Body of pancreas (tissue), 4 donors: ENCODE results near the gene TTLL11. TPM values are rescaled to one million over a fixed set of nuclear protein-coding genes. Genes with fewer than 3 reads are reported as not detected.

Source experiments
- ATAC-seq: fragments of 150-250 bp; one replicate; pipeline ENCODE4 v1.9.1; 2016
- DNase-seq, 4 donors: peaks; one replicate each; pipeline ENCODE4 v3.0.0-alpha.2; 2019
- H3K27ac ChIP-seq, 4 donors: fragments of 200-600 bp; sonication (generic); 1 replicate in 3 of 4; 2 replicates in 1 of 4; pipeline versions ENCODE4 v1.5.1 to v1.6.1; 2016 to 2019; ENCODE audit warnings: mild to moderate bottlenecking in 1 of 4, mixed read lengths in 1 of 4, moderate library complexity in 1 of 4
- H3K27me3 ChIP-seq, 2 donors: fragments of 200-600 bp; sonication (generic); one replicate each; pipeline ENCODE4 v1.6.0; 2016; ENCODE audit warnings: mild to moderate bottlenecking in 1 of 2
- H3K36me3 ChIP-seq, 2 donors: fragments of 200-600 bp; sonication (generic); replicated peaks in 1 of 2; 2 replicates each; pipeline ENCODE4 v1.5.1; 2016; ENCODE audit warnings: low read depth in 2 of 2; ENCODE audit not compliant: insufficient read depth in 1 of 2
- H3K4me1 ChIP-seq: fragments of 200-600 bp; sonication (generic); one replicate; pipeline ENCODE4 v1.6.0; 2016
- H3K4me3 ChIP-seq, 2 donors: fragments of 200-600 bp; sonication (generic); 1 replicate in 1 of 2; 2 replicates in 1 of 2; pipeline ENCODE4 v1.5.1; 2016 to 2019
- H3K9me3 ChIP-seq, 3 donors: fragments of 200-600 bp; sonication (generic); 1 replicate in 2 of 3; 2 replicates in 1 of 3; pipeline ENCODE4 v1.5.1; 2016
- CTCF ChIP-seq, 7 experiments: fragments of 450-650 bp in 4 of 7; fragments of 200-600 bp in 3 of 7; sonication (generic) in 3 of 7; IDR thresholded peaks; one replicate each; pipeline ENCODE4 v1.5.1; 2016 to 2019; ENCODE audit warnings: antibody characterized with exemption in 7 of 7
- POLR2A ChIP-seq, 3 donors: fragments of 450-650 bp; IDR thresholded peaks; one replicate each; pipeline ENCODE4 v1.6.1; 2016; ENCODE audit warnings: antibody characterized with exemption in 3 of 3, mild to moderate bottlenecking in 2 of 3
- WGBS, 2 donors: methylation state at CpG; one replicate each; pipeline ENCODE4 v1.1.5; 2017; 5-methylcytosine and 5-hydroxymethylcytosine counted together
- intact Hi-C: fragments of 100-400 bp; cut with DNase I; formaldehyde crosslinking; loops from one replicate; pipeline ENCODE4 v1.15.1; 2023
- total RNA-seq, 2 donors: library from RNA; depleted of rRNA; stranded (reverse); fragments of >200 nt; gene quantifications; one replicate each; pipeline ENCODE4 v1.1.0, GENCODE V29; 2016

TTLL11 gene
- total RNA-seq, 2 donors from 2014 or later, result 14.5 to 16.8 TPM

- Histone ChIP-seq H3K4me1 (no peaks in the 10 kb centered on the region), H3K36me3 (no peaks in the 10 kb centered on the region), H3K9me3 (no peaks in the 10 kb centered on the region), H3K27me3 (no peaks in the 10 kb centered on the region), H3K4me3 (no peak overlapping the region), H3K27ac (no peak overlapping the region)
- DNase-seq (no peak), ATAC-seq (no peak)
- 69 to 70% methylated on average over 9 of the region's 9 CpGs for WGBS, 2 donors
- intact Hi-C loops, result no loop called here
- TF ChIP-seq CTCF (IDR thresholded peaks at IDR 0.05) (no peak), POLR2A (IDR thresholded peaks at IDR 0.05) (no peak)
These were observed 255.8 kb downstream of the TTLL11 start for GRCh38 chr9:121837113-121837961.

DNA sequence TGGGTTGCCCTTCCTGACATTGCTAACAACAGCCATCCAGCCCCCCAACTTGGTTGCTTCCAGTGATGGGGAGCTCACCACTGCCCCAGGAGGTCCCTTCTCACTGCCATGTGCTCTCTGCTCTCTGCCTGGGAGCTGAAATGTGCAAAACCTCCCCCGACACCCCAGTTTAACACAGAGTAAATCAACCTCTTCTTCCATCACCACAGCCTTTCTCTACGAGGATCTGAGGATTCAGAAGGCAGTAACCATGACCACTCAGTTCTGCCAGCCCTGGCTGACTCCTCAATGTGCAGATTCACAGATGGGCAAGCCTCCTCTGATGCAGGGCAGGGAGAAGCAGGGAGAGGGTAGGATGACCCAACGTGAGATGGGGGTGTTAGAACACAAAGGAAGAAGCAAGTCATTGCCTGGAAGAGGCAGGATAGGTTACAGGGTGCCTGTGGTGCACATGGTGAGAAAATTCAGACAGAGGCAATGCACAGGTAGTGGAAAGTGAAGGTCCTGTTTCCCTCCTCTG is 256.7 kb downstream of the TTLL11 start:
- ATAC-seq, result no peak
- no peak overlapping the region for H3K27ac ChIP-seq
- no peaks in the 10 kb centered on the region for H3K9me3 ChIP-seq
- 85 to 89% methylated on average over 3 of the region's 3 CpGs for WGBS, 2 donors
- H3K27me3 ChIP-seq, result no peaks in the 10 kb centered on the region
- intact Hi-C loops, result no loop called here
- H3K4me1 ChIP-seq, result no peaks in the 10 kb centered on the region
- DNase-seq, result no peak
- TF ChIP-seq POLR2A (IDR thresholded peaks at IDR 0.05) (no peak), CTCF (IDR thresholded peaks at IDR 0.05) (no peak)
- no peaks in the 10 kb centered on the region for H3K36me3 ChIP-seq
- H3K4me3 ChIP-seq, result no peak overlapping the region

DNA sequence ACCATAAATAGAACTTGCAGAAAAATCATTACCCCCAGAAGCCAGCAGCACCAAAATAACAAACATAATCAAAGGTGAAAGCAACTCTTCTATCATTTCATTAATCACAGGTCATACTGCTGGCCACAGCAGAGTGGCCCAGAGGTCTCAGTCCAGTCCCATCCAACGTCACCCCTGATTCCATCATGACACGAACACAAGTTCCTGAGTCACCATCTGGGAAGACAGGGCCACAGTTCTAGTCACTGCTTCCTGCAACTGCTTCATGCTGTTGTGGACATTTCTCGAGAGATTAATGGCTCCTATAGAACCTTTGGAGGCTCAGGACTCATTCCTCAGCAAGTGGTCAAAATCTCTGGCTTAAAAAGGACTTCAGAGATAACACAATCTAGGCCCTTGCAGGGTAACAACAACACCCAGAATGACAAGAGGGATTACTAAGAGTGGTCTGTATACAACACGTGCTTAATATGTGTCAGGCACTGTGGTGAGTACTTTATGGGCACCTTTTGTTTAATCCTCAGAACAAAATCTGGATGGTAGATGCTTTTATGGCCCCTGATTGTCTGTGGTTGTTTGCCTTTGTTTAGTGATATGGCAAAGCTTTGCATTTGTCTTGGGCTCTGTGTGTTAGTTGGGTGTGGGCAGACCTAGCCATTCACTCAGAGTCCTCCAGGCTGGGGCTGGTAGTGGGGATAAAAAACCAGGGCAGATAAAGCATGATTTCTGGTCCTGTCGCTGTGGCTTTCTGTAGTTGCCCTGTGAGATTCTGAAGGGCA is 257.3 kb downstream of the TTLL11 start:
- no peaks in the 10 kb centered on the region for H3K36me3 ChIP-seq
- ATAC-seq, result no peak
- DNase-seq, result no peak
- H3K4me1 ChIP-seq, result no peaks in the 10 kb centered on the region
- TF ChIP-seq CTCF (IDR thresholded peaks at IDR 0.05), result no peak
- no peak for TF ChIP-seq POLR2A (IDR thresholded peaks at IDR 0.05)
- intact Hi-C loops, result no loop called here
- WGBS, 2 donors, result 82 to 86% methylated on average over 4 to 5 of the region's 5 CpGs
- no peaks in the 10 kb centered on the region for H3K27me3 ChIP-seq
- H3K27ac ChIP-seq, result no peak overlapping the region
- H3K4me3 ChIP-seq, result no peak overlapping the region
- no peaks in the 10 kb centered on the region for H3K9me3 ChIP-seq

GRCh38 chr9:121833061-121833460 is 260.0 kb downstream of the TTLL11 start:
- intact Hi-C loops, result no loop called here
- Histone ChIP-seq H3K4me1 (no peaks in the 10 kb centered on the region), H3K27me3 (no peaks in the 10 kb centered on the region), H3K9me3 (no peaks in the 10 kb centered on the region), H3K36me3 (no peaks in the 10 kb centered on the region), H3K27ac (no peak overlapping the region), H3K4me3 (no peak overlapping the region)
- no peak for DNase-seq
- 91 to 95% methylated on average over 9 of the region's 9 CpGs for WGBS, 2 donors
- TF ChIP-seq CTCF (IDR thresholded peaks at IDR 0.05) (no peak), POLR2A (IDR thresholded peaks at IDR 0.05) (no peak)
- no peak for ATAC-seq
